Neural progenitor cell (in vitro differentiated cells): Measurements from ENCODE around the gene INS. TPM values are rescaled to one million over a fixed set of nuclear protein-coding genes. Genes with fewer than 3 reads are reported as not detected.

ENCODE experiments used
- DNase-seq: peaks from one replicate; pipeline ENCODE4 v3.0.0-alpha.2; 2016; ENCODE audit warnings: low spot score
- H2AFZ ChIP-seq: fragments of 200-600 bp; sonication (generic); replicated peaks from 2 replicates; pipeline ENCODE4 v1.6.1; 2016; ENCODE audit warnings: antibody characterized with exemption
- H3F3A ChIP-seq: fragments of 200-600 bp; sonication (generic); 2 replicates; pipeline ENCODE4 v1.6.1; 2016; ENCODE audit warnings: antibody characterized with exemption, low read depth
- H3K27ac ChIP-seq: fragments of 200-600 bp; sonication (generic); 2 replicates; pipeline ENCODE4 v1.5.1; 2016; ENCODE audit warnings: mild to moderate bottlenecking
- H3K27me3 ChIP-seq: fragments of 200-600 bp; sonication (generic); 2 replicates; pipeline ENCODE4 v1.6.1; 2016; ENCODE audit warnings: mild to moderate bottlenecking, moderate library complexity
- H3K36me3 ChIP-seq: fragments of 200-600 bp; sonication (generic); 2 replicates; pipeline ENCODE4 v1.5.1; 2016
- H3K4me1 ChIP-seq: fragments of 200-600 bp; sonication (generic); 2 replicates; pipeline ENCODE4 v1.6.1; 2016; ENCODE audit warnings: mixed run types
- H3K4me2 ChIP-seq: fragments of 200-600 bp; sonication (generic); 2 replicates; pipeline ENCODE4 v1.6.1; 2016
- H3K4me3 ChIP-seq: fragments of 200-600 bp; sonication (generic); 2 replicates; pipeline ENCODE4 v1.5.1; 2016
- H3K79me2 ChIP-seq: fragments of 200-600 bp; sonication (generic); 2 replicates; pipeline ENCODE4 v1.6.1; 2016; ENCODE audit warnings: low read depth
- H3K9ac ChIP-seq: fragments of 200-600 bp; sonication (generic); 2 replicates; pipeline ENCODE4 v1.6.1; 2016
- H3K9me3 ChIP-seq: fragments of 200-600 bp; sonication (generic); 2 replicates; pipeline ENCODE4 v1.5.1; 2016; ENCODE audit warnings: low read depth
- H4K20me1 ChIP-seq: fragments of 200-600 bp; sonication (generic); 2 replicates; pipeline ENCODE4 v1.6.1; 2016; ENCODE audit warnings: low read depth
- H3K27ac Mint-ChIP-seq: 3 replicates; pipeline ENCODE4 v1.8.0; 2021; ENCODE audit warnings: mixed read lengths
- H3K27me3 Mint-ChIP-seq: 2 replicates; pipeline ENCODE4 v1.8.0; 2022; ENCODE audit warnings: low read depth, mild to moderate bottlenecking, inconsistent platforms, moderate library complexity, mixed read lengths; ENCODE audit not compliant: insufficient read depth
- H3K36me3 Mint-ChIP-seq: 3 replicates; pipeline ENCODE4 v1.8.0; 2021; ENCODE audit warnings: mixed read lengths
- H3K4me1 Mint-ChIP-seq: 3 replicates; pipeline ENCODE4 v1.8.0; 2021; ENCODE audit warnings: mixed read lengths
- H3K4me3 Mint-ChIP-seq: 3 replicates; pipeline ENCODE4 v1.8.0; 2021; ENCODE audit warnings: mild to moderate bottlenecking, moderate library complexity, mixed read lengths
- H3K9me3 Mint-ChIP-seq: 3 replicates; pipeline ENCODE4 v1.8.0; 2020; ENCODE audit warnings: mixed read lengths
- CTCF ChIP-seq: fragments of 200-600 bp; sonication (generic); IDR thresholded peaks from 2 replicates; pipeline ENCODE4 v1.5.1; 2017; ENCODE audit warnings: antibody characterized with exemption, mild to moderate bottlenecking
- EZH2 ChIP-seq: fragments of 200-600 bp; sonication (generic); IDR thresholded peaks from 2 replicates; pipeline ENCODE4 v1.6.1; 2017; ENCODE audit warnings: antibody characterized with exemption, mild to moderate bottlenecking, moderate library complexity
- EZH2phosphoT487 ChIP-seq: fragments of 200-600 bp; sonication (generic); IDR thresholded peaks from 2 replicates; pipeline ENCODE4 v1.6.1; 2017; ENCODE audit warnings: antibody characterized with exemption
- total RNA-seq: library from RNA; depleted of rRNA; stranded (reverse); fragments of >200 nt; gene quantifications from 2 replicates; pipeline ENCODE4 v1.2.3, GENCODE V29; 2015; ENCODE audit warnings: low replicate concordance

INS gene
- total RNA-seq, 1 donor from 2014 or later: not detected

DNA sequence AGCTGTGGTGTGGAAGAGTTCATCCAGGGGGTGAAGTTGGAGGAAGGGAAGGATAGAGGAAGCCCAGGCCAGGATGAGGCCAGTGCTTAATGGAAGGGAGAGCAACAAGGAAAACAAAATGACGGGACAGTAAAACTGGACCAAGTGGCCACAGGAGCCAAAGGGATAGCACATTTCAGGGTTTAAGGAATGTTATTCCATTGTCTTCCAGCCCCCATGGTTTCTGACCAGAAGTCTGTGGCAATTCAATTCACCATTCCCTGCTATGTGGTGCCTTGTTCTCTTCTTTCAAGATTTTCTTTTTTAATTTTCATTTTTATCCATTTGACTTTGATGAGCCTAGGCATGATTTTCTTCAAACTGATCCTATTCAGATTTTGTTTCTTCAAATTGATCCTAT is 44.3 kb downstream of the INS start:
- no peaks in the 10 kb centered on the region for H3K9me3 ChIP-seq
- no peak for TF ChIP-seq CTCF
- no peak for TF ChIP-seq EZH2
- TF ChIP-seq EZH2phosphoT487: no peak
- Mint-ChIP-seq H3K27ac (no peak overlapping the region), H3K4me3 (no peak overlapping the region), H3K27me3 (peaks cover 34% of the 10 kb centered on the region), H3K9me3 (peaks cover 20% of the 10 kb centered on the region), H3K36me3 (no peaks in the 10 kb centered on the region), H3K4me1 (no peaks in the 10 kb centered on the region)
- DNase-seq: no peak
- no peak overlapping the region for H2AFZ ChIP-seq
- H3K4me2 ChIP-seq: no peak overlapping the region
- peaks cover 4% of the 10 kb centered on the region for H3K27me3 ChIP-seq
- no peak overlapping the region for H3K27ac ChIP-seq
- no peak overlapping the region for H3K9ac ChIP-seq
- no peak overlapping the region for H3K4me3 ChIP-seq
- H3K36me3 ChIP-seq: no peaks in the 10 kb centered on the region
- no peaks in the 10 kb centered on the region for H4K20me1 ChIP-seq
- no peaks in the 10 kb centered on the region for H3F3A ChIP-seq
- H3K4me1 ChIP-seq: no peaks in the 10 kb centered on the region
- no peaks in the 10 kb centered on the region for H3K79me2 ChIP-seq

DNA sequence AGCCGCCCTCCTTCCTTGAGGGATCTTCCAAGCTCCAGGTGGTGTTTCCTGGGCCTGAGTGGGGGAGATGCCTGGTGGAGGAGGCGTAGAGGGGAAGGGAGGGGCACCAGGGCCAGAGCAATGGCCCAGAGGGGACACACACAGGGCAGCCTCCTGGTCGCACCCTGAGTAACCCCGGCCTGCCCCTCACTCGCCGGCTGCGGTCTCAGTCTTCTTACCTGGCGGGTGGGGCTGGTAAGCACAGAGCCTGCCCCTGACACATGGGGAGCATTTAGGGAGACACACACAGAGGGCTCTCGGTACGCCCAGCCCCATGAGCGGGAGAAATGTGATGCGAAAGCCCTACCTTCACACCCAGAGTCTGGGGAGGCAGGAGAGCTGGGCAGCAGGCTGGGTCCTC is 45.7 kb downstream of the INS start:
- H3K27ac Mint-ChIP-seq: no peak overlapping the region
- Histone ChIP-seq H3K27ac (no peak overlapping the region), H3F3A (no peaks in the 10 kb centered on the region), H2AFZ (no peak overlapping the region), H3K9me3 (no peaks in the 10 kb centered on the region), H3K4me3 (no peak overlapping the region), H4K20me1 (no peaks in the 10 kb centered on the region), H3K4me2 (no peak overlapping the region), H3K4me1 (no peaks in the 10 kb centered on the region), H3K9ac (no peak overlapping the region), H3K79me2 (no peaks in the 10 kb centered on the region), H3K27me3 (peaks cover 4% of the 10 kb centered on the region), H3K36me3 (no peaks in the 10 kb centered on the region)
- H3K4me3 Mint-ChIP-seq: no peak overlapping the region
- no peak for TF ChIP-seq EZH2phosphoT487
- no peak for TF ChIP-seq EZH2
- no peak for TF ChIP-seq CTCF
- H3K36me3 Mint-ChIP-seq: no peaks in the 10 kb centered on the region
- DNase-seq: no peak
- H3K4me1 Mint-ChIP-seq: no peaks in the 10 kb centered on the region
- H3K9me3 Mint-ChIP-seq: peaks cover 20% of the 10 kb centered on the region
- peaks cover 33% of the 10 kb centered on the region for H3K27me3 Mint-ChIP-seq

GRCh38 chr11:2114430-2115241 is 46.4 kb downstream of the INS start:
- no peaks in the 10 kb centered on the region for H3K36me3 Mint-ChIP-seq
- H3K4me3 Mint-ChIP-seq: no peak overlapping the region

More at GRCh38 chr11:2114430-2115241, 46.4 kb downstream of the INS start:
- Mint-ChIP-seq H3K9me3 (peaks cover 18% of the 10 kb centered on the region), H3K27ac (no peak overlapping the region), H3K4me1 (no peaks in the 10 kb centered on the region), H3K27me3 (peaks cover 27% of the 10 kb centered on the region)
- H3K4me2 ChIP-seq: no peak overlapping the region
- H3F3A ChIP-seq: no peaks in the 10 kb centered on the region
- H3K27ac ChIP-seq: no peak overlapping the region
- H3K36me3 ChIP-seq: no peaks in the 10 kb centered on the region
- H3K9ac ChIP-seq: no peak overlapping the region
- H3K79me2 ChIP-seq: no peaks in the 10 kb centered on the region
- peaks cover 4% of the 10 kb centered on the region for H3K27me3 ChIP-seq
- H3K9me3 ChIP-seq: no peaks in the 10 kb centered on the region
- DNase-seq: no peak
- no peak overlapping the region for H3K4me3 ChIP-seq
- TF ChIP-seq CTCF (no peak), EZH2phosphoT487 (no peak), EZH2 (no peak)
- H3K4me1 ChIP-seq: no peaks in the 10 kb centered on the region
- no peak overlapping the region for H2AFZ ChIP-seq
- H4K20me1 ChIP-seq: no peaks in the 10 kb centered on the region
